HG03378 (cell line): Measurements from ENCODE around the gene GSKIP.

Experiments used
- ATAC-seq: cut with Tn5 transposase; IDR thresholded peaks from one replicate; pipeline ENCODE4 v1.9.1; 2021; ENCODE audit warnings: mild to moderate bottlenecking, moderate library complexity; ENCODE audit not compliant: unreplicated experiment

The GSKIP gene

DNA sequence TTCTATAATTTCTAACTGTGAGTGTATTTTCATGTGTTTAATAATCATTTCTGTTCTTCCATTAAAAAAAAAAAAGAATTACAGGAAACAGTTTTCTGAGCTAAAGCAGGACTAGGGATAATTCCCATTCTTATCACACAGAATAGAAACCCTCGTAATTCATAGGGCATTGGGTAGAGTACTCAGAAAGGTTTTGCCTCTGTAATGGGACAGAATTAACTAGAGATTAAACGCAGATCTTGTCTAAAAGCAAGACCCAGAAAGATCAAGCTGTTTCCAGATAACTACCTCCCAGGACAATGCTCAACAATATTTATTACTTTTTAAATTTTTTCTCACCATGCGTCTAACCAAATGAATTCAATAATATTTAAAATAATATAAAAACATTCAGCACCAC is 10.2 kb downstream of the GSKIP start:
- no peak for ATAC-seq

DNA sequence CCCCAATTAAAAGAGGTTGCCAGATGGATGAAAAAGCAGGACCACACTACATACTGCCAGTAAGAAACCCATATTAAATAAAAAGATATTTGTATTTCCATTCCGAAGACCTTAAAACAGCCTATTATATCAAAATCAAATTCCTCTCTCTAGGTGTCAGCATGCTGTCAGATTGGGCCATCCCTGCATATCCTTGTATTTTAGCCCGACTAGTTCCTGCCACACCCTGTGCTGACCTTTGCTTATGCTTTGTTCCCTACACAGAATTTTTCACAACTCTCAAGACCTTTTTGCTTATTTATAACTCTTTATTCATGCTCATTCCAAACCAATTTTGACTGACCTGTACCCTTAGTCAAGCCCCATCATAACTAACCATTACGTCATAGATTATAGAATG is 12.8 kb downstream of the GSKIP start:
- ATAC-seq: no peak

DNA sequence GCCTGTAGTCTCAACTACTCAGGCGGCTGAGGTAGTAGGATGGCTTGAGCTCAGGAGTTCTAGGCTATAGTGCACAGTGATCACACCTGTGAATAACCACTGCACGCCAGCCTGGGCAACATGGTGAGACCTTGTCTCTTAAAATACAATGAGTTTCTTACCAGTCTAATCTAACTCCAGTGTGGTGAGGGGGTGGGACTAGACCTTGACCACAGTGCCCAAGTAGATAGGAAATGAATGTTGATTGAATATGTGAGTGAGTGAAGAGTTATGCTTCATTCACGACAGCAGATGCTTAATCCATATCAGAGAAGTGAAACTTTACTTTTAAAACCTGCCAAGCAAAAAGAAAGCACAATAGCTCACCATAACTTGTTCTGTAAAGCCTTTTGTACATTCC is 17.4 kb downstream of the GSKIP start:
- ATAC-seq: peak; percentile 87

DNA sequence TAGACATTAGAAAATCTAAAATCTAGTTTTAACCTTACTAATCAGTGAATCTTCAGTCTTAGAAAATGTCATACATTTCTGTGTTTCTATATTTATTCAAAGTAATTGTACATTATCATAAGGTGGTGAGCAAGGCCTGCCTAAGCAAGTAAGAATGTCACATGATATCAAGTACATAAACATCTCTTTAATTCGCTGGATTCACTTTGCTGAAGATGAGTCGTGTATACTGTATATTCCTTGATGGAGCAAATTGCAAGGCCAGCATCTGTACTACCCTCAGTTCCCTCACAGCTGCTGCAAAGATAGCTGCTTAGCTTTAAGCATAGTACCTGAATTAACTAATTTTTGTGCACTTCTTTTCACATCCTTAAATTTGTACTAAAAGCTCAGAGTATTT is 20.1 kb downstream of the GSKIP start:
- ATAC-seq: no peak

DNA sequence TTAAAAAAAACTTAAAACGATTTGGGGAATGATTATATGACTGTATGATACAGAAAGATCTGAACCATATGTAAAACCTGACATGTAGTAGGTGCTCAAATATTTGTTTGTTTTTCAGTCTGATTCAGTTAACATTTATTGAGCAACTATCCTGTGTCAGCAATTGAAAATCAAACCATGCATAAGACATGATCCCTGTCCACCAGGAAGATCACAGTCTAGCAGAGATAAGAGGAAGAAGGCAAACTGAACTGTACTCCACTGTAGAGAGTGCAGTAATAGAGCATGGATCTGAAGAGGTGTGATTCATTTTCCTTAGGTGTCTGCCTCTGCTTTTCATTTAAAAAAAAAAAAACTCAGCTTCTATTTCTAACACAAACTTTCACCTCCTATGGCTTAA is 20.7 kb downstream of the GSKIP start:
- ATAC-seq: no peak

DNA sequence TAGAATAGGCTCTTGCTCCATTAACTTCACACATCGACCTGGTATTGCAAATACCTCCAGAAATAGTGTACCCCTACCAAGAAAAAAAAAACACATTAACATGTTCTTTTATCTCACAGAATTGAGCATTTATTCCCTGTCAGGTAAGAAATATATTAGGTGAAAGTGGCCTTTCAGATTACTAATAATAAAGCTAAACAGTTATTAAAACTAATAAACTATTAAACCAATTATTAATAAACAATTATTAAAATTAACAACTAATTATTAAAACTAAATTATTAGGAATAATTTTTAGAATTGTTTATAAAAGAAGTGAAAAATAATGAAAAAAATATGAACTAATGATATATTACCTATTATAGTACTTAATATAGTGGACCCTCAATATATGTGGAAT is 21.4 kb downstream of the GSKIP start:
- ATAC-seq: no peak

DNA sequence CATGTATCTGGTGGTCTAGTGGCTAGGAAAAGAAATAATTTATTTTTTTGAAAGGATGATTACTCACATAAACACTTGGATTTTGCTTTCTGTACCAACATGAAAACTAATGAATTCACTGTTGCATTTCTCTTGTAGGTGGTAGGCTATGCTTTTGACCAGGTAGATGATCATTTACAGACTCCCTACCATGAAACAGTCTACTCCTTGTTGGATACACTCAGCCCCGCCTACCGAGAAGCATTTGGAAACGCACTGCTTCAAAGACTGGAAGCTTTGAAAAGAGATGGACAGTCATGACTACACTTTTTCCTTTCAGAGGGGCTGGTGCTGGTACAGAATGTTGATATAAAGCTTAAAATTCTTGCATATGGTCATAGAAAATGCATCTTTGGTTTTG is 22.1 kb downstream of the GSKIP start:
- no peak for ATAC-seq

DNA sequence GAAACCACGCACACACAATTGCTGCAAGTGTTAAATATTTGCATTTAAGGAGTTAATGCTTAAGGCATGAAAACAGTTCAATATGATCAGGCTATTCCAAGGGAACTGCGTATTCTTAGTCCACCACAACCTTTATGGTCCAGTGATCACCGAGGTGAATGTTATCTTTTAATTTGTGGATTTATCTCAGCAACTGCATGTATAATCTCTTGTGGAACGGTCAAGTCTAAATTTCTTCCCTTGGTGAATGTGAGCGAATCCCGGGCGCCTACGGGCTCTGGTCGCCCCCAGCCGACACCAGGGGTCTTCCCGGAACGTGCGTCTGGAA is 27.6 kb downstream of the GSKIP start:
- no peak for ATAC-seq

DNA sequence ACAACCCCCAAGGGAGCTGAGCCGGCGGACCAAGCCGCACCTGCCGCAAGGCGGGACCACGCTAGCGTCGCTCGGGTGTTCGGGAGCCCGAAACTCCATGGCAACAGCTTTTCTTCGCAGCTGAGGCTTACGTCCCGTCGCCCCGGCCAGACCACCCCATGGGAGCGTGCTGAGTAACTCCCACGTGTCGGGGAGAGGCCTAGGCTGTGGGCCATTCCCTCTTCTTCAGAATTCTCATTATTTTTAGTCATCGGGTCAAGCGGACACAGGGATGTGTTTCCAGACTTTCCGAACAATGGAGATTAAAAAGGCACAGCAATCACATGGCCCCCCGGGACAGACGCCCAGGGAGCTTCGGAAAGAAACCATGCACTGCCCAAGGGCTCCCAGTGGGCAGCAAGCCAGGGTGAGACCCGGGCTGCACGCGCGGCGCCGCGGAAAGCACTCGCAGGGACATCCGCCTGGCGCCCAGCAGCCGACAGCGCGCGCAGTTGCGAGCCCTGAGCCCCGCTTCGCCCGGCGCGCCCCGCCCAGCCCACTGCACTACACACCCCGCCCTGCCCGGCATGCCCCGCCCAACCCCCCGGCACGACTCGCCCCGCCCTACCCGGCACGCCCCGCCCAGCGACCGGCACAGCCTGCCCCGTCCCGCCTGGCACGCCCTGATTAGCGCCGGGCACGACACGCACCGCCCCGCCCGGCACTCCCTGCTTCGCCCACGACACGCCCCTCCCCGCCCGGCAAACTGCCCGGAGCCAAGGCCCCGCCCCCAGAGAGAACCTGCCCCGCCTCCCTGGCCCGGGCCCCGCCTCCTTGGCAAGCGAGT is 28.2 kb downstream of the GSKIP start:
- ATAC-seq: peak; percentile 57

DNA sequence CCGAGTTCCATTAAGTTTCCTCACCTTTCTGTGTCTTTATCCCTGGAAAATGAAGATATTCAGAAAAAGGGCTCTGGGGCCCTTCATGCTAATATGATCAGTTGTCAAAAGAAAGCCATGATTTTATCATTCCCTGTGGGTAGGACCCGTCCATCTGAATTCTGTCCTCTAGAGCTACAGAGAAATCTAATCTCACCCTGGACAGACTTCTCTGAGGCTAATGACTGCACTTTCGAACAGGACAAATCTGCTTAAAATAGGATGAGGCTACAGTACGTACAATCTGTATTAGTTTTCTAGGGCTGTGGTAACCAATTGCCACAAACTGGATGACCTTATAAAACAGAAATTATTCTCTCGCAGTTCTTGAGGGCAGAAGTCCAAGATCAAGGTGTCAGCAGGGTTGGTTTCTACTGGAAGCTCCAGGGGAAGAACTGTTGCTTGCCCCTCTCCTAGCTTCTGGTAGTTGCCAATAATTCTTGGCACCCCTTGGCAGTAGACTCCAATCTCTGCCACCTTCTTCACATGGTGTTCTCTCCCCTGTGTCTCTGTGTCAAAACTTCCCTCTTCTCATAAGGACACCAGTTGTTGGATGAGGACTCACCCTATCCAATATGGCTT is 29.9 kb downstream of the GSKIP start:
- ATAC-seq: no peak

DNA sequence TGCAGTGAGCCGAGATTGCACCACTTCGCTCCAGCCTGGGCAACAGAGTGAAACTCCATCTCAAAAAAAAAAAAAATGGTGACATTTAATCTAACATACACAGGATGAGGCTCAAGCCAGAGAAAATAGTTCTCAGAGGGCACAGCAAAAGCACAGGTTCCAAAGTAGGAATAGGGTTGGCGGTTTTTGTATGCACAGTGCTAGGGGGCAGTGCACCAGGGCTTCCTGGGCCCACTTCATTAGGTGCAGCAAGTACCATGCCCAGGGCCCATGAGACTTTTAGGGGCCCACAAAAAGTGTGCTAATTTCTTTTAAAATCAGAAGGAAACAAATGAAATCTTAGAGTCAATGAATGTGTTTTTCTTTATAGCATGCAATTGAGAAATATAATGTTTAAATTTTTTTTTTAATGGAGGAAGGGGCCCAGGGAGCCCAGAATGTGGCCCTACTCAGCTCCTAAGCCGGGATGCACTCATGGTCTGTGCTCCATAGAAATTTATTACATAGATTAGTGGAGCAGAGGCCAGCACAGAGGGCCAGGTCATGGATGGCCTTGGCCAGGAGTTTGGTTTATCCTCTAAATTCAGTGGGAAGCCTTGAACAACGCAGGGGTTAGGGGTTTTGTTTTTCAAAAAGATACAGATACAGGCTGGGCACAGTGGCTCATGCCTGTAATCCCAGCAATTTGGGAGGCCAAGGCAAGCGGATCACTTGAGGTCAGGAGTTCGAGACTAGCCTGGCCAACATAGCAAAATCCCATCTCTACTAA is 30.9 kb downstream of the GSKIP start:
- no peak for ATAC-seq

DNA sequence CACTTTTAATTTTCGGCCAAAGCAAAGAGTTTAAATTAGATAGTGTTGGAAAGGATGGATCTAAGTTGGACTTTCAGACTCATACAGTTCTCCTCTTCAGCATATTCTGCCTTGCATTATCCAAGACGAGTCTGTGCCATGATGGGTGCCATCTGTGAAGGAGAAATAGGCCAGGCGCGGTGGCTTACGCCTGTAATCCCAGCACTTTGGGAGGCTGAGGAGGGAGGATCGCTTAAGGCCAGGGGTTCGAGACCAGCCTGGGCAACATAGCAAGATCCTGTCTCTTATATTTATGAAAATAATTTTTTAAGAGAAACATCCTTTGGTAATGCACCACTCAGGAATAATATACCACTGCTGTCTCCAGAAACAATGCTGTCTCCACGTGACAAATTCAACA is 35.1 kb downstream of the GSKIP start:
- no peak for ATAC-seq

DNA sequence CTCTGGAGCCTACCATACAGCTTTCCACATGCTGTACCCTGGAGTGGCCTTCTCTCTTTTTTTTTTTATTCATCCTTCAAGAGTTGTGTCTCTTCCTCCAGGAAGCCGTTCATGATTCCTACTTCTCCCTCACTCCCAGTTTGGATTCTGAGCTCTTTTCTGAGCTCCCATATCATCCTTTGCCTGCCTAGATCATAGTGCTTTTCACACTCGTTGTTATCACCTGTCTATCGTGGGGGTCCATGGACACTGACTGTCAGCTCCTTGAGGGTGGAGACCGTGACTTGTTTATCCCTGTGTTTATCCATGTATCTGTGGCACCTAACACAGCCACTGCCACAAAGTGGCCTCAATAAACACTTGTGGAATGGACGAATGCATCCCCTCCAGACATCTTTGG is 35.6 kb downstream of the GSKIP start:
- ATAC-seq: no peak

DNA sequence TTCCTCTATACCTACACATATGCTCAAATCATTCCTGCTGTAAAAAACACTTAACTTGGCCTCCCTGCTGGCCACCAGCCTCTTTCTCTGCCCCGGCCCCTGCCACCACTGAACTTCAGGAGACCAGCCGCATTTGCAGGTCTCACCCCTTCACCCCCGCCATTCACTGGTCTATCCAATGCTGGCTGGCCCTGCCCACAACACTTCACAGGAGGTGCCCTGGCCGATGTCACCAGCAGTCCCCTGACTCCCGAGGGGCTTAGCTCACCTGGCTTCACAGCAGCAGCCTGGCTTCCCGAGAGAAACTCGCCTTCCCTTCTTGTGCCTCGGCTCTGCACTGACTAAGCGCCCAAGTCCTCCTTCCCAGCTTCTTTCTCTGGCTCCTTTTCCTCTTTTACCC is 36.1 kb downstream of the GSKIP start:
- ATAC-seq: no peak

DNA sequence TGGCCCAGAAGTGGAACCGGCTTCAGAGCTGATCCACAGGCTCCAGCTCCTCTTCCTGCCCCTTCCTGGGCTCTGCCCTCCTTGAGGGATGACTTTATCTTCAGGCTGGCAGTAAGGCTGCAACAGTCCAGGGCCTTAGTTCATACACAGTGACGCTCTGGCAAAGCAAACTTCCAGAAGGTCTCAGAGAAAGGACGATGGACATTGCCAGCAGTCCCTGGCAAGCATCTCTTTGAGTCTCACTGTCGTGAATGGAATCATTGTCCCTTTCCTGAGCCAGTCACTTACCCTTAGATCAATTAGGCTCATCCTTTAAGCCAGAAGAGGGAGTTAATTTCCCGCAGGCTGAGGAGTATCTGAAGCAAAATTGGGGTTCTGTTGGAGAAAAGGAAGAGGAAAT is 37.2 kb downstream of the GSKIP start:
- ATAC-seq: no peak

DNA sequence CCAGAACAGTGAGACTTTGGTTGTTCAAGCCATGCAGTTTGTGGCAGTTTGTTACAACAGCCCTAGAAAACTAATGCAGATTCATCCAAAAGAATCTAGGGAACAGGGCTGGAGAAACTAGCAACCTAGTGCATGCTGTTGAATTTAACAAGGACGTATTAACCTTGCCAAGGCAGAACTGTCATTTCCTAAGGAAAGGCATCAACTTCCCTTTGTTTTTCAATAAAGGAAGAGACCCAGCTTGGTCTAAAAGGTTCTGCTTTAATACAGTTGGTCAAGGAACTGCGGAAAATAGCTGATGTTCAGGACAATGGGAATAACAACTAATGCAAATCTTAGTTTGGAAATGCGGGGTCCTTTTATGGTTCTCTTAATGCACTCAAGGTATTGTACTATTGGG is 40.1 kb downstream of the GSKIP start:
- ATAC-seq: no peak

DNA sequence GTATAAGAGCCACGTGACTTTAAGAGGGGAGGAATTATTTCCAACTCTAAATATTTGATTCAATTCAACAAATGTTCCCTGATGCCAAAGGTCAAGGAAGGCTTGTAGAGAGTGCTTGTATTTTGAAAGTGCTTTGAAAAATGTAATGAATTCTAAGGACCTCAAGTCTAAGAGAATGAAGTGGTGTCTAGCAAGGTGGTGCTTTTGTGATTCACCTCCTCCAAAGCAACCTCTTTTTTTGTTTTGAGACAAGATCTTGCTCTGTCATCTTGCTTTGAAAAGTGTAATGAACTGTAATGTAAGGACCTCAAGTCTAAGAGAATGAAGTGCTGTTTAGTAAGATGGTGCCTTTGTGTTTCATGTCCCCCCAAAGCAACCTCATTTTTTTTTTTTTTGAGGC is 42.4 kb downstream of the GSKIP start:
- no peak for ATAC-seq

DNA sequence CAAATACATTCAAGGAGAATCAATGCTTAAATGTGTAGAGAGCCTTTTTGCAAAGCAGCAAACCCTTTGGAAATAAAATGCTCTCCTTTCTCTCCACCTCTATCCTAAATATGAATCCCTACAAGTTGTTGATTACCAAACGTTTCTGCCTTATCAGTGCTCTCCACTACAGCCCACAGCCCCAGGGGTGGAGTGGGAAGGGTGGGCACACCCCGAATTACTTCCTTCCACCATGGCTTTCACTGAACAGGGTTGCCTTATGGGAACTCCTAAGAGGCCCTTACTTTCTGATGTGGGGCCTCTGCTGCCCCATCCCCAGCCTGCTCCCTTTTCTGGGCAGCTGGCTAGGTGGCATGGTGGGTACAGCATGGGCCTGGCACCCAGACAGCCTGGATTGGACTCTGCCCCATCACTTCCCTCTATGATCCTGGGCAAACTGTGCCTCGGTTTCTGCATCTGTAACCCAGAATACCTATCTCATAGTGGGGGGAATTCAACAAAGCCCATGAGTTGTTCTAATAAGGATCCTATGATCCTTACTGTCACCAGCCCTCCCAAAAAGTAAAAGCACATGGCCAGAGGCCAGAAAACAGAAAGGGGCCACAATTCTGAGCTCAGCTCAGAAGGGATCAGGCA is 44.7 kb downstream of the GSKIP start:
- ATAC-seq: no peak

DNA sequence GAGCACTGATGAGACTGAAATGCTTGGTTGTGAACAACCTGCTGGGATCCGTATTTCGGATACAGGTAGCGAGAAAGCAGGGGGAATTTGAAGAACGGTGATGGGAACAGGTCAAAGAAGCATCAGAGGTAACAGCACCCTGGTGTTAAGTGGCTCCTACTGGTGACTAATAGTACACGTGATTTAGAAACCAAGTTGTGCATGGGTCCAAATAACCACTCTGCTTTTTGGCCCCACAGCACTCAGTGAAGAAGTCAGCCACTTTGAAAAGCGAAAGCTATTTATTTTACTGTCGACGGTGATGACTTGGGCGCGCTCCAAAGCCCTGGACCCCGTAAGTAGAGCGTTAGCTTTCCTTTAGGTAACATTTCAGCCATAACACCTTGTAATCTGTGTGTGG is 45.3 kb downstream of the GSKIP start:
- ATAC-seq: no peak

DNA sequence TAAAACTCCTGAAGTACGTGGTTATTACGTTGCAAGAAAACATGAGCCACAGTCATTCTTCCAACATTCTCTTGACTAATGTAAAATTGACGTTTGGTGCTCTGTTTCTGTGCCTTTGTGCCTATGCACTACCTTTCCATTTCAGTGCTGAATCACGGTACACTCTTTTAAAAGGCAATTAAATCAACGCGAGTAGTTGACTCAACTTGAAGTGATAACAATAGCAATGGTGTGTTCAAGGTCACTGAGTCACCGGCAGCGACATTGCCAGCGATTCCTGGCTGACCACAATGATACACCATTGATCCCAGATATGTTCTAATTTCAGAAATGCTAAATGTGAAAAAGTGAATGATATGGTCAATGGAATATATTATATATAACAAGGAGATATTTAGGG is 46.4 kb downstream of the GSKIP start:
- no peak for ATAC-seq

DNA sequence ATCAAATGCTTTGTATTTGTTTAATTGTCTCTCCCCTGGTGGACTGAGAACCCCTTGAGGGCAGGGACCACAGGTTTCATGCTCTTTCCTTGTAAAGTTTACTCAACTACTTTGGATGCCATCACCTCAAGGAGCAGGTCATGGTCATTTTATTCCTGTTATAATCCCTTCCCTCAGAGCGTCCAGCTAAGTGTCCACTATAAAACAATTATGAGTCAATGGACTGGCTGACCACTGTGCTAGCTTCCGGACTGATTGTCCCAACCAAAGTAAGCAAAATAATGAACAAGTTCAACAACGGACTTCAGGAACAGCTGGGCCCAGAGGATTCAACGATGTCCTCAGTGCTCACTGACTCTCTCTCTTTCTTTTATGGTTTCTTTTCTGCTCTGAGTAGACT is 46.8 kb downstream of the GSKIP start:
- ATAC-seq: no peak

DNA sequence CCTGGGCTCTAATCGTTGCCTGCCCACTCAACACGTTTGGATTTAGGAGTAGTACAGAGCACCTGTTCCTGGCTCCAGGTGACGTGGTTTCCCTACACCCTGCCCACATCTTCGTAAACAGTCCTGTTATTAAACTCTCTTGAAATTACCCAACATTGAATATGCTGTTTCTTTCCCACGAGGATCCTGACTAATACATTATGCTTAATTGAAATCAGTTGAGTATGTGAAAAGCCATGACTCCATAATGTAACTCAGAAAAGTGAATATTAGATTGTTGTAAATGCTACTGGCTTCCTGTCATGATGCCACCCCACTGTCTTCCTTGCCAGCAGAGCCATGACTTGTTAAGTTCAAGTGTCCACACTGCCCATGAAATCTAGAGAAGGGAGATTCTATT is 50.2 kb downstream of the GSKIP start:
- no peak for ATAC-seq
